Activated CD4-positive, alpha-beta memory T cell treated with anti-CD3 and anti-CD28 coated beads, Interleukin-2, amount 10 ng/mL, durations not matched to agents 7 days and 5 days (primary cell): ENCODE results near the gene CD200R1. TPM values are rescaled to one million over a fixed set of nuclear protein-coding genes. Genes with fewer than 3 reads are reported as not detected.

Experiments used
- CTCF ChIA-PET: fragments of 350-600 bp; sonication (Branson Sonifier 250); formaldehyde crosslinking; loops from one replicate; lab custom pipeline; 2021; ENCODE audit warnings: antibody characterized with exemption, inconsistent platforms; lab: Charles Lee
- POLR2A ChIA-PET: fragments of 350-600 bp; sonication (Branson Sonifier 250); formaldehyde crosslinking; loops from one replicate; lab custom pipeline; 2021; ENCODE audit warnings: antibody characterized with exemption; lab: Charles Lee
- DNase-seq: peaks from one replicate; pipeline ENCODE4 v3.0.0-alpha.2; 2020
- H3K27ac Mint-ChIP-seq: one replicate; pipeline ENCODE4 v1.8.0; 2021; ENCODE audit warnings: mild to moderate bottlenecking, mixed read lengths
- H3K27me3 Mint-ChIP-seq: one replicate; pipeline ENCODE4 v1.8.0; 2021; ENCODE audit warnings: mixed read lengths
- H3K36me3 Mint-ChIP-seq: one replicate; pipeline ENCODE4 v1.8.0; 2021; ENCODE audit warnings: low read depth, mixed read lengths
- H3K4me1 Mint-ChIP-seq: one replicate; pipeline ENCODE4 v1.8.0; 2021; ENCODE audit warnings: mixed read lengths
- H3K4me3 Mint-ChIP-seq: one replicate; pipeline ENCODE4 v1.8.0; 2021; ENCODE audit warnings: mild to moderate bottlenecking, mixed read lengths
- H3K9me3 Mint-ChIP-seq: one replicate; pipeline ENCODE4 v1.8.0; 2021; ENCODE audit warnings: mixed read lengths
- total RNA-seq, 2 experiments: library from RNA; stranded (reverse); gene quantifications; one replicate each; pipeline ENCODE4 v1.2.3, GENCODE V29; 2021

The CD200R1 gene
- total RNA-seq, 2 experiments from 2014 or later = 17.6 to 18.1 TPM

DNA sequence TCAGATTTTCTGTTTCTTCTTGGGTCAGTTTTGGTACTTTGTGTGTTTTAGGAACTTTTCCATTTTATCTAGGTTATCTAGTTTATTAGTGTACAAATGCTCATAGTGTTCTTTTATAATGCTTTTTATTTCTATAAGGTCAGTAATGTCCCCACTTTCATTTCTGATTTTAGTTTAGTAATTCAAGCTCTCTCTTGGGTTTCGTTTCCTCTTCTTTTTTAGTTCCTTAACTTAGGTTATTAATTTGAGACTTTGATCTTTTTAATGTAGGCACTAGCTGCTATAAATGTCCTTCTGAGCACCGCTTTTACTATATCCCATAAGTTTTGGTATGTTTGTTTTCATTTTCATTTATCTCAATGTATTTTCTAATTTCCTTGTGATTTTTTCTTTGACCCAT, 101.3 kb downstream of the CD200R1 start:
- Mint-ChIP-seq H3K36me3 (peaks cover 6% of the 10 kb centered on the region), H3K27me3 (no peaks in the 10 kb centered on the region), H3K9me3 (peaks cover 21% of the 10 kb centered on the region), H3K4me1 (no peaks in the 10 kb centered on the region), H3K4me3 (no peak overlapping the region), H3K27ac (no peak overlapping the region)
- CTCF ChIA-PET = no interaction called here
- no peak for DNase-seq
- POLR2A ChIA-PET = no interaction called here

DNA sequence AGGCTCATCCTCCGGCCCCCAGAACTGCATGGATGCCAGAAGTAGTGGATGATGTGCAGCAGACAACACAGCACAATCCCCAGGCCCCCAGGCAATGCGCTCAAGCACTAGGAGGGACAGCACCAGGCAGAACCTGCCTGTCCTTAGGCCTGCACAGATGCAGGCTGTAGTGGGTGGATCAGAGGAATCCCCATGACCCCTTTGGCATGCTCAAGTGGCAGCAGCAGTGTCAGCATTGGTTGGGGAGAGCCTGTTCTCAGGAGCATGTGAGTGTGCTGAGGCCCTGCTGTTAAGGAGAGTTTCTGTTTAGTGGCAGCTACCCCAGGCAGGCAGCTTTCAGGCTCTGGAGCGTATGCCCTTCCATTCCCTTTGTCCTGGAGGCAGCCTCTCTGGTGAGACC, 103.2 kb downstream of the CD200R1 start:
- H3K4me3 Mint-ChIP-seq = no peak overlapping the region
- H3K27me3 Mint-ChIP-seq = peaks cover 1% of the 10 kb centered on the region
- ChIA-PET POLR2A (no interaction called here), CTCF (no interaction called here)
- H3K36me3 Mint-ChIP-seq = peaks cover 6% of the 10 kb centered on the region
- peaks cover 17% of the 10 kb centered on the region for H3K9me3 Mint-ChIP-seq
- DNase-seq = no peak
- no peak overlapping the region for H3K27ac Mint-ChIP-seq
- H3K4me1 Mint-ChIP-seq = no peaks in the 10 kb centered on the region

Other genes starting within 250 kb of the CD200R1 start
- not detected for gene CD200R1L, start 128.2 kb downstream of the CD200R1 start, total RNA-seq
- gene GTPBP8, start 15.9 kb upstream of the CD200R1 start, total RNA-seq = 10 to 100 TPM; 27.7 to 28.2 TPM
- gene BOC, start 236.5 kb upstream of the CD200R1 start, total RNA-seq = not detected